GM06990 (cell line): ENCODE results near the gene SLC4A1AP.

Source experiments
- DNase-seq: peaks from one replicate; pipeline ENCODE4 v3.0.0-alpha.2; 2011; ENCODE audit not compliant: insufficient read length; ENCODE audit errors: extremely low read depth
- H3K27me3 ChIP-seq: replicated peaks from 2 replicates; pipeline ENCODE4 v1.6.0; 2011; ENCODE audit warnings: low read length; ENCODE audit not compliant: control insufficient read depth, insufficient read depth
- H3K36me3 ChIP-seq: 2 replicates; pipeline ENCODE4 v1.5.1; 2011; ENCODE audit warnings: low read length; ENCODE audit not compliant: control insufficient read depth, insufficient read depth
- H3K4me3 ChIP-seq: replicated peaks from 2 replicates; pipeline ENCODE4 v1.5.1; 2011; ENCODE audit warnings: low read depth, mild to moderate bottlenecking, control low read depth, low read length
- CTCF ChIP-seq: IDR thresholded peaks from 2 replicates; pipeline ENCODE4 v1.5.1; 2011; ENCODE audit warnings: low read length, control low read depth, mild to moderate bottlenecking, inconsistent platforms; ENCODE audit not compliant: insufficient read depth, poor library complexity, severe bottlenecking

SLC4A1AP gene

GRCh38 chr2:27712522-27712921 is 48.8 kb downstream of the SLC4A1AP start:
- no peak overlapping the region for H3K4me3 ChIP-seq
- no peak for TF ChIP-seq CTCF

GRCh38 chr2:27713201-27713600 is 49.5 kb downstream of the SLC4A1AP start:
- Histone ChIP-seq H3K4me3 (no peak overlapping the region), H3K36me3 (no peaks in the 10 kb centered on the region), H3K27me3 (no peaks in the 10 kb centered on the region)
- no peak for DNase-seq
- no peak for TF ChIP-seq CTCF

More at GRCh38 chr2:27712522-27712921, 48.8 kb downstream of the SLC4A1AP start:
- Histone ChIP-seq H3K27me3 (no peaks in the 10 kb centered on the region), H3K36me3 (no peaks in the 10 kb centered on the region)
- no peak for DNase-seq

- Histone ChIP-seq H3K4me3 (no peak overlapping the region), H3K36me3 (no peaks in the 10 kb centered on the region), H3K27me3 (no peaks in the 10 kb centered on the region)
- no peak for DNase-seq
- TF ChIP-seq CTCF: no peak
These were observed 50.4 kb downstream of the SLC4A1AP start for GRCh38 chr2:27714053-27714452.

GRCh38 chr2:27714851-27715291 is 51.2 kb downstream of the SLC4A1AP start:
- Histone ChIP-seq H3K27me3 (no peaks in the 10 kb centered on the region), H3K4me3 (no peak overlapping the region), H3K36me3 (no peaks in the 10 kb centered on the region)
- TF ChIP-seq CTCF: no peak
- DNase-seq: no peak

- no peak for TF ChIP-seq CTCF
- Histone ChIP-seq H3K27me3 (no peaks in the 10 kb centered on the region), H3K36me3 (no peaks in the 10 kb centered on the region), H3K4me3 (peak overlapping the region; percentile 31)
- DNase-seq: peak; percentile 37
These were observed 51.9 kb downstream of the SLC4A1AP start for GRCh38 chr2:27715318-27716210.
